MM.1S (cell line): ENCODE data around the gene IRF8.

Source experiments
- DNase-seq: peaks from one replicate; pipeline ENCODE4 v3.0.0-alpha.2; 2015
- H2AFZ ChIP-seq: fragments of 300-600 bp; sonication (generic); 2 replicates; pipeline ENCODE4 v1.6.0; 2016; ENCODE audit warnings: antibody characterized with exemption, low read length
- H3F3A ChIP-seq: fragments of 300-600 bp; sonication (generic); 2 replicates; pipeline ENCODE4 v1.6.1; 2016; ENCODE audit warnings: mild to moderate bottlenecking, antibody characterized with exemption, low read length, moderate library complexity, mixed read lengths; ENCODE audit not compliant: insufficient read depth
- H3K27ac ChIP-seq: fragments of 300-600 bp; sonication (generic); 2 replicates; pipeline ENCODE4 v1.5.1; 2016; ENCODE audit warnings: mild to moderate bottlenecking, low read length
- H3K27me3 ChIP-seq: fragments of 300-600 bp; sonication (generic); replicated peaks from 2 replicates; pipeline ENCODE4 v1.6.0; 2016; ENCODE audit warnings: low read length; ENCODE audit not compliant: insufficient read depth
- H3K36me3 ChIP-seq: fragments of 300-600 bp; sonication (generic); replicated peaks from 2 replicates; pipeline ENCODE4 v1.6.1; 2016; ENCODE audit warnings: mild to moderate bottlenecking, low read length, mixed read lengths; ENCODE audit not compliant: insufficient read depth
- H3K4me1 ChIP-seq: fragments of 300-600 bp; sonication (generic); 2 replicates; pipeline ENCODE4 v1.6.1; 2016; ENCODE audit warnings: low read length, mixed read lengths
- H3K4me2 ChIP-seq: fragments of 300-600 bp; sonication (generic); 2 replicates; pipeline ENCODE4 v1.6.0; 2016; ENCODE audit warnings: low read depth, low read length
- H3K4me3 ChIP-seq: fragments of 300-600 bp; sonication (generic); 2 replicates; pipeline ENCODE4 v1.5.1; 2016; ENCODE audit warnings: low read length, mixed read lengths
- H3K79me2 ChIP-seq: fragments of 300-600 bp; sonication (generic); 2 replicates; pipeline ENCODE4 v1.6.1; 2016; ENCODE audit warnings: mixed run types, low read length, mixed read lengths
- H3K9ac ChIP-seq: fragments of 300-600 bp; sonication (generic); 2 replicates; pipeline ENCODE4 v1.6.1; 2016; ENCODE audit warnings: low read length, mixed read lengths
- H3K9me2 ChIP-seq: fragments of 300-600 bp; sonication (generic); replicated peaks from 2 replicates; pipeline ENCODE4 v1.6.1; 2016; ENCODE audit warnings: mild to moderate bottlenecking, low read length, mixed read lengths; ENCODE audit not compliant: insufficient read depth
- H3K9me3 ChIP-seq: fragments of 300-600 bp; sonication (generic); replicated peaks from 2 replicates; pipeline ENCODE4 v1.6.1; 2016; ENCODE audit warnings: mild to moderate bottlenecking, low read length, mixed read lengths; ENCODE audit not compliant: insufficient read depth
- H4K20me1 ChIP-seq: fragments of 300-600 bp; sonication (generic); 2 replicates; pipeline ENCODE4 v1.6.1; 2016; ENCODE audit warnings: mild to moderate bottlenecking, low read length, moderate library complexity, mixed read lengths; ENCODE audit not compliant: insufficient read depth
- CTCF ChIP-seq: fragments of 300-600 bp; sonication (generic); IDR thresholded peaks from 2 replicates; pipeline ENCODE4 v1.5.1; 2016; ENCODE audit warnings: antibody characterized with exemption, low read length, mixed read lengths
- EZH2 ChIP-seq: fragments of 300-600 bp; sonication (generic); optimal IDR thresholded peaks from 2 replicates; pipeline ENCODE3; 2017; ENCODE audit warnings: low read depth, mild to moderate bottlenecking, antibody characterized with exemption, low read length, mixed read lengths
- EZH2phosphoT487 ChIP-seq: fragments of 300-600 bp; sonication (generic); IDR thresholded peaks from 2 replicates; pipeline ENCODE4 v1.6.1; 2018; ENCODE audit warnings: antibody characterized with exemption, low read length

IRF8 gene

DNA sequence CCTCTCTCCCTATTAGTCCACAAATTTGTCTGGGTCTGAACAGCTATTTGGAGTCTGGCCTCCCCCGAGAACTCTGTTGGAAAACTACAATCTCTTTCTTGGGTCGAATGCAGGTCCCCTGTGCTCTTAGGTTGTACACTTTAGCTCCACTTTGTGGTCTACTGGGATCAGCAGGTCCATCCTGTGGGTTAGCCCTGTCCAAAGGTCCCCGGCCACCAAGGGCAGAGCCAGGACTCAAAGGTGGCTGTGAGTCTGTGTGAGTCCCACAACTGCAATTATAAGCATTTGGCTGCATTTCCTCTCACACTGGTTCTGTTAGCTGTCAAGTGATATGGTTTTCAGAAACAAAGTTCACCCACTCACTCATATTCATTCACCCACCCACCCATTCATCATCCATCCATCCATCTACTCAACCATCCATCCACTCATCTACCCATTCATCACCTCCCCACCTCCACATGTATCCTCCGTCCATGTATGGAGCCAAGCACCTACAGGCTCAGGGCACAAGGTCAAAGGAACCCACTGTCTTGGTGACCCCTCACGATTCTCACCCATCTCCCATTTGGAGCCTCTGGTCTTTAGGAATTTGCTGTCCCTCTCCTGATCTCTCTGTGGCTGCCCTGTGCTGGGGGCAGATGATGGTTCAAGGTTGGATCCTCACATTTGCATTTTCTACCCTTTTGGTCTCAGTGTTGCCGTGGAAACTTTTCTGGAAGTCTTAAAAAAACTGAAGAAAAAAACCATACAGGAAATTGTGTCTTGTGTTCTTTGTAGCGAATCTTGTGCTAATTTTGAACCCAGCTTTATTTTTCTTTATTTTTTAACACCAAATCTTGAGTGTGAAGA, 45.8 kb downstream of the IRF8 start:
- Histone ChIP-seq H3K9me3 (no peaks in the 10 kb centered on the region), H3K79me2 (no peaks in the 10 kb centered on the region), H3F3A (peaks cover 7% of the 10 kb centered on the region), H3K36me3 (no peaks in the 10 kb centered on the region), H2AFZ (no peak overlapping the region), H3K4me2 (no peak overlapping the region), H3K9ac (no peak overlapping the region), H3K4me1 (0 out of 2 replicates have a peak, but pooled peaks cover 5% of the 10 kb centered on the region), H4K20me1 (no peaks in the 10 kb centered on the region), H3K4me3 (no peak overlapping the region), H3K27ac (no peak overlapping the region), H3K27me3 (peaks cover 72% of the 10 kb centered on the region), H3K9me2 (no peaks in the 10 kb centered on the region)
- no peak for DNase-seq
- no peak for TF ChIP-seq CTCF
- TF ChIP-seq EZH2: no peak
- no peak for TF ChIP-seq EZH2phosphoT487

DNA sequence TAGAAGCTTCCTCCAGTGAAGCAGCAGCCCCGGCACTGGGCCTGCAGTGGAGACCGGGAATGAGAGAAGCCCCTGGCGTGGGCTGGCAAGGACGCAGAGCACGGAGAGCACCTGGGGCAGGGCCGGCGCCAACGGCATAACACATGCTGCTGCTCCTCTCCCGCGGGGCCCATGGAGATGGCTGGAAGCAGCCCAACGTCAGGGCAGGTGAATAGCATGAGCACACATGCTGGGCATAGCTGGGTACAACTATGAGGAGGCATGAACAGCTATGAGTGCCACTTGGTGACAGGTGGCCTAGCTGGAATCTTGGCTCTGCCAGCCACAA, 46.4 kb downstream of the IRF8 start:
- no peaks in the 10 kb centered on the region for H3K79me2 ChIP-seq
- H3K4me2 ChIP-seq: no peak overlapping the region
- DNase-seq: no peak
- no peak overlapping the region for H3K27ac ChIP-seq
- H3K4me3 ChIP-seq: no peak overlapping the region
- no peak overlapping the region for H2AFZ ChIP-seq
- H3K9me3 ChIP-seq: no peaks in the 10 kb centered on the region
- peaks cover 72% of the 10 kb centered on the region for H3K27me3 ChIP-seq
- no peaks in the 10 kb centered on the region for H3K36me3 ChIP-seq
- 0 out of 2 replicates have a peak, but pooled peaks cover 5% of the 10 kb centered on the region for H3K4me1 ChIP-seq
- TF ChIP-seq EZH2phosphoT487 (no peak), CTCF (no peak), EZH2 (no peak)
- H3K9me2 ChIP-seq: no peaks in the 10 kb centered on the region
- no peaks in the 10 kb centered on the region for H4K20me1 ChIP-seq
- H3F3A ChIP-seq: peaks cover 7% of the 10 kb centered on the region
- no peak overlapping the region for H3K9ac ChIP-seq

- H3K27ac ChIP-seq: no peak overlapping the region
- 0 out of 2 replicates have a peak, but pooled peaks cover 5% of the 10 kb centered on the region for H3K4me1 ChIP-seq
- H3K4me2 ChIP-seq: 0 out of 2 replicates have a peak overlapping the region, but pooled peaks have one; percentile 82
- TF ChIP-seq EZH2 (no peak), CTCF (no peak)
- H4K20me1 ChIP-seq: no peaks in the 10 kb centered on the region
- H3K79me2 ChIP-seq: no peaks in the 10 kb centered on the region
- H2AFZ ChIP-seq: no peak overlapping the region
- H3K4me3 ChIP-seq: no peak overlapping the region
- H3K27me3 ChIP-seq: peaks cover 74% of the 10 kb centered on the region
- H3K36me3 ChIP-seq: no peaks in the 10 kb centered on the region
- H3K9me2 ChIP-seq: no peaks in the 10 kb centered on the region
- H3K9ac ChIP-seq: no peak overlapping the region
- no peaks in the 10 kb centered on the region for H3K9me3 ChIP-seq
- H3F3A ChIP-seq: peaks cover 7% of the 10 kb centered on the region
- no peak for DNase-seq
Measured at GRCh38 chr16:85946541-85947124, 47.7 kb downstream of the IRF8 start.
